Measurements from ENCODE around the gene C15orf61.

- no peak for TF ChIP-seq MAX (IDR thresholded peaks at IDR 0.05)
- no peak for TF ChIP-seq TP53 (CRISPR knock-in tag; conservative IDR thresholded peaks at IDR 0.05)
- no peak for TF ChIP-seq JARID2 (CRISPR knock-in tag; IDR thresholded peaks at IDR 0.05; ENCODE audit: insufficient replicate concordance)
- TF ChIP-seq RFX3 (CRISPR knock-in tag; IDR thresholded peaks at IDR 0.05): no peak
- TF ChIP-seq ZNF616 (CRISPR knock-in tag; IDR thresholded peaks at IDR 0.05; ENCODE audit: low read depth): no peak
- TF ChIP-seq RBM22 (optimal IDR thresholded peaks at IDR 0.05; ENCODE audit: low read length): no peak
- no peak for TF ChIP-seq ZNF3 (CRISPR knock-in tag; IDR thresholded peaks at IDR 0.05)
- no peak for TF ChIP-seq SIN3A (IDR thresholded peaks at IDR 0.05; ENCODE audit: borderline replicate concordance, low read depth, low read length)
- no peak for TF ChIP-seq SOX6 (IDR thresholded peaks at IDR 0.05)
- no peak for TF ChIP-seq SOX6 (CRISPR knock-in tag; IDR thresholded peaks at IDR 0.05)
- no peak for TF ChIP-seq ZNF276 (CRISPR knock-in tag; IDR thresholded peaks at IDR 0.05; ENCODE audit: low read depth)
- TF ChIP-seq ZKSCAN1 (IDR thresholded peaks at IDR 0.05; ENCODE audit: low read length): no peak
- no peak for TF ChIP-seq KLF6 (CRISPR knock-in tag; IDR thresholded peaks at IDR 0.05)
Measured at GRCh38 chr15:67509918-67510317, 11.0 kb upstream of the C15orf61 start.
